Hepatocyte (in vitro differentiated cells): ENCODE results near the gene SPSB1. TPM values are rescaled to one million over a fixed set of nuclear protein-coding genes. Genes with fewer than 3 reads are reported as not detected.

Experiments used
- DNase-seq: peaks from one replicate; pipeline ENCODE4 v3.0.0-alpha.2; 2016; ENCODE audit warnings: low spot score
- H2AFZ ChIP-seq: fragments of 200-600 bp; sonication (generic); 2 replicates; pipeline ENCODE4 v1.6.0; 2016; ENCODE audit warnings: antibody characterized with exemption, mild to moderate bottlenecking
- H3K27ac ChIP-seq: fragments of 200-600 bp; sonication (generic); 2 replicates; pipeline ENCODE4 v1.5.1; 2016; ENCODE audit warnings: mild to moderate bottlenecking
- H3K27me3 ChIP-seq: fragments of 200-600 bp; sonication (generic); 2 replicates; pipeline ENCODE4 v1.6.1; 2016
- H3K36me3 ChIP-seq: fragments of 200-600 bp; sonication (generic); replicated peaks from 2 replicates; pipeline ENCODE4 v1.5.1; 2016; ENCODE audit warnings: low read depth; ENCODE audit not compliant: insufficient read depth
- H3K4me1 ChIP-seq: fragments of 200-600 bp; sonication (generic); 2 replicates; pipeline ENCODE4 v1.5.1; 2016; ENCODE audit warnings: mild to moderate bottlenecking, moderate library complexity; ENCODE audit not compliant: insufficient read depth
- H3K4me2 ChIP-seq: fragments of 200-600 bp; sonication (generic); 2 replicates; pipeline ENCODE4 v1.6.0; 2016
- H3K4me3 ChIP-seq: fragments of 200-600 bp; sonication (generic); 2 replicates; pipeline ENCODE4 v1.5.1; 2016; ENCODE audit warnings: mild to moderate bottlenecking
- H3K79me2 ChIP-seq: fragments of 200-600 bp; sonication (generic); 2 replicates; pipeline ENCODE4 v1.6.0; 2017; ENCODE audit warnings: mild to moderate bottlenecking
- H3K9me2 ChIP-seq: fragments of 200-600 bp; sonication (generic); replicated peaks from 2 replicates; pipeline ENCODE4 v1.6.0; 2017; ENCODE audit warnings: mild to moderate bottlenecking; ENCODE audit not compliant: insufficient read depth
- H3K9me3 ChIP-seq: fragments of 200-600 bp; sonication (generic); 2 replicates; pipeline ENCODE4 v1.5.1; 2016; ENCODE audit warnings: low read depth, mild to moderate bottlenecking
- H4K20me1 ChIP-seq: fragments of 200-600 bp; sonication (generic); 2 replicates; pipeline ENCODE4 v1.6.0; 2016; ENCODE audit warnings: mild to moderate bottlenecking; ENCODE audit not compliant: insufficient read depth, poor library complexity, severe bottlenecking
- EZH2 ChIP-seq: fragments of 200-600 bp; sonication (generic); IDR thresholded peaks from 2 replicates; pipeline ENCODE4 v1.6.1; 2016; ENCODE audit warnings: antibody characterized with exemption, mild to moderate bottlenecking, borderline replicate concordance
- EZH2phosphoT487 ChIP-seq: fragments of 200-600 bp; sonication (generic); IDR thresholded peaks from one replicate; pipeline ENCODE4 v1.6.1; 2018; ENCODE audit warnings: antibody characterized with exemption, mild to moderate bottlenecking, low read depth, moderate library complexity; ENCODE audit not compliant: unreplicated experiment, severe bottlenecking
- WGBS: methylation state at CpG from one replicate; pipeline ENCODE4 v1.1.6; 2016; ENCODE audit warnings: low lambda C conversion rate; ENCODE audit errors: missing lambda C conversion rate; 5-methylcytosine and 5-hydroxymethylcytosine counted together
- polyA plus RNA-seq: library from polyadenylated mRNA; unstranded; fragments of >200 nt; fragmentation: Nextera tagmentation; extraction: Ambion mirVana; gene quantifications from 2 replicates; pipeline ENCODE4 v1.2.1, GENCODE V29; 2016
- total RNA-seq: library from RNA; depleted of rRNA; stranded (reverse); fragments of >200 nt; gene quantifications from 2 replicates; pipeline ENCODE4 v1.2.3, GENCODE V29; 2014
- TF ChIP-seq, protein P1 (sequence below): fragments of 200-600 bp; sonication (generic); IDR thresholded peaks from 2 replicates; pipeline ENCODE4 v1.5.1; 2016; ENCODE audit warnings: antibody characterized with exemption, mild to moderate bottlenecking; ENCODE audit not compliant: poor library complexity

Gene SPSB1
- total and polyA plus RNA-seq, 2 experiments from 2014 or later, result 61.3 to 102 TPM

- Histone ChIP-seq H3K4me2 (peak overlapping the region; percentile 25), H3K4me1 (peaks cover 34% of the 10 kb centered on the region), H3K4me3 (no peak overlapping the region), H3K9me2 (no peaks in the 10 kb centered on the region), H4K20me1 (no peaks in the 10 kb centered on the region), H3K27ac (peak overlapping the region; percentile 50), H2AFZ (no peak overlapping the region), H3K79me2 (no peaks in the 10 kb centered on the region), H3K36me3 (no peaks in the 10 kb centered on the region), H3K9me3 (no peaks in the 10 kb centered on the region), H3K27me3 (no peaks in the 10 kb centered on the region)
- TF ChIP-seq EZH2phosphoT487 (no peak), EZH2 (no peak)
- TF ChIP-seq, protein P1, sequence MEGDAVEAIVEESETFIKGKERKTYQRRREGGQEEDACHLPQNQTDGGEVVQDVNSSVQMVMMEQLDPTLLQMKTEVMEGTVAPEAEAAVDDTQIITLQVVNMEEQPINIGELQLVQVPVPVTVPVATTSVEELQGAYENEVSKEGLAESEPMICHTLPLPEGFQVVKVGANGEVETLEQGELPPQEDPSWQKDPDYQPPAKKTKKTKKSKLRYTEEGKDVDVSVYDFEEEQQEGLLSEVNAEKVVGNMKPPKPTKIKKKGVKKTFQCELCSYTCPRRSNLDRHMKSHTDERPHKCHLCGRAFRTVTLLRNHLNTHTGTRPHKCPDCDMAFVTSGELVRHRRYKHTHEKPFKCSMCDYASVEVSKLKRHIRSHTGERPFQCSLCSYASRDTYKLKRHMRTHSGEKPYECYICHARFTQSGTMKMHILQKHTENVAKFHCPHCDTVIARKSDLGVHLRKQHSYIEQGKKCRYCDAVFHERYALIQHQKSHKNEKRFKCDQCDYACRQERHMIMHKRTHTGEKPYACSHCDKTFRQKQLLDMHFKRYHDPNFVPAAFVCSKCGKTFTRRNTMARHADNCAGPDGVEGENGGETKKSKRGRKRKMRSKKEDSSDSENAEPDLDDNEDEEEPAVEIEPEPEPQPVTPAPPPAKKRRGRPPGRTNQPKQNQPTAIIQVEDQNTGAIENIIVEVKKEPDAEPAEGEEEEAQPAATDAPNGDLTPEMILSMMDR, result no peak
- DNase-seq, result peak; percentile 49
- 41% methylated on average over 11 of the region's 12 CpGs for WGBS
Observed at GRCh38 chr1:9281908-9282695, 10.6 kb upstream of the SPSB1 start.

DNA sequence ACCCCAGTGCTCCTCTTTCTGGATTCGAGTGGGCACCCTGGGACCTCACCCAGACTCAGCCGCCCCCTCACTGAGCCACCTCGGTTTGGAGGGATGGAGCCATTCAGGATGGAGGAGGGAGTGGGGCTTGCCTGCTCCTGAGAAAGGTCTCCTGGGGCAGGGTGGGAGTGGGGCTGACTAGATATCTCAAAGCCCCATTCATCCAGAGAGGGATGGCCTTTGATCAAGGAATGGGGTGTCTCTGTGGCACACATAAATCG, 10.1 kb upstream of the SPSB1 start:
- no peak overlapping the region for H3K4me2 ChIP-seq
- 63% methylated on average over 4 of the region's 4 CpGs for WGBS
- TF ChIP-seq EZH2 (no peak), EZH2phosphoT487 (no peak)
- TF ChIP-seq, protein P1, result no peak
- no peaks in the 10 kb centered on the region for H3K79me2 ChIP-seq
- peak overlapping the region; percentile 43 for H3K27ac ChIP-seq
- no peaks in the 10 kb centered on the region for H3K9me3 ChIP-seq
- no peaks in the 10 kb centered on the region for H3K27me3 ChIP-seq
- peaks cover 34% of the 10 kb centered on the region for H3K4me1 ChIP-seq
- H3K36me3 ChIP-seq, result no peaks in the 10 kb centered on the region
- no peaks in the 10 kb centered on the region for H4K20me1 ChIP-seq
- DNase-seq, result no peak
- no peaks in the 10 kb centered on the region for H3K9me2 ChIP-seq
- H2AFZ ChIP-seq, result no peak overlapping the region
- no peak overlapping the region for H3K4me3 ChIP-seq

GRCh38 chr1:9284061-9284460, 8.6 kb upstream of the SPSB1 start:
- Histone ChIP-seq H3K36me3 (no peaks in the 10 kb centered on the region), H3K4me2 (no peak overlapping the region), H3K27me3 (no peaks in the 10 kb centered on the region), H3K4me1 (peaks cover 27% of the 10 kb centered on the region), H3K27ac (no peak overlapping the region), H3K79me2 (no peaks in the 10 kb centered on the region), H3K4me3 (no peak overlapping the region), H2AFZ (no peak overlapping the region), H3K9me2 (no peaks in the 10 kb centered on the region), H3K9me3 (no peaks in the 10 kb centered on the region), H4K20me1 (no peaks in the 10 kb centered on the region)
- DNase-seq, result no peak
- TF ChIP-seq EZH2 (no peak), EZH2phosphoT487 (no peak)
- TF ChIP-seq, protein P1, result no peak
- 94% methylated on average over 2 of the region's 2 CpGs for WGBS

- no peaks in the 10 kb centered on the region for H3K79me2 ChIP-seq
- DNase-seq, result no peak
- H3K4me1 ChIP-seq, result peaks cover 7% of the 10 kb centered on the region
- no peaks in the 10 kb centered on the region for H3K9me2 ChIP-seq
- 85% methylated on average over 6 of the region's 6 CpGs for WGBS
- H3K4me2 ChIP-seq, result no peak overlapping the region
- no peaks in the 10 kb centered on the region for H4K20me1 ChIP-seq
- no peak overlapping the region for H3K27ac ChIP-seq
- no peak overlapping the region for H3K4me3 ChIP-seq
- H3K36me3 ChIP-seq, result no peaks in the 10 kb centered on the region
- no peak overlapping the region for H2AFZ ChIP-seq
- no peaks in the 10 kb centered on the region for H3K27me3 ChIP-seq
- no peaks in the 10 kb centered on the region for H3K9me3 ChIP-seq
- TF ChIP-seq EZH2 (no peak), EZH2phosphoT487 (no peak)
- TF ChIP-seq, protein P1, result no peak
Observed at GRCh38 chr1:9286556-9286955, 6.1 kb upstream of the SPSB1 start.
